Measurements from ENCODE around the gene DHRS7. TPM values are rescaled to one million over a fixed set of nuclear protein-coding genes. Genes with fewer than 3 reads are reported as not detected.
"Not testable (repeated sequence)": the region's sequence is repeated elsewhere in the genome, so short reads cannot be mapped to it uniquely, and the experiment has no call there.

Gene DHRS7
- total RNA-seq, 1 donor from 2014 or later = 77.0 TPM

- FAIRE-seq (no peak), DNase-seq (ENCODE audit: low spot score in 2 of 2) (no peak)
These were observed 11.2 kb downstream of the DHRS7 start for GRCh38 chr14:60153991-60154390.

- DNase-seq (ENCODE audit: low spot score in 2 of 2) (peak in 1 of 2 donors; percentile 33), FAIRE-seq (no peak)
These were observed 13.5 kb downstream of the DHRS7 start for GRCh38 chr14:60151715-60152114.

- FAIRE-seq (no peak), DNase-seq (ENCODE audit: low spot score in 2 of 2) (no peak)
These were observed 30.5 kb downstream of the DHRS7 start for GRCh38 chr14:60134702-60135101.

GRCh38 chr14:60133487-60133886 lies 31.7 kb downstream of the DHRS7 start:
- FAIRE-seq = no peak
- no peak for DNase-seq (ENCODE audit: low spot score in 2 of 2)

GRCh38 chr14:60125918-60126317 lies 39.3 kb downstream of the DHRS7 start:
- DNase-seq (ENCODE audit: low spot score in 2 of 2) (no peak), FAIRE-seq (no peak)

- FAIRE-seq (no peak), DNase-seq (ENCODE audit: low spot score in 2 of 2) (no peak)
These were observed 49.0 kb downstream of the DHRS7 start for GRCh38 chr14:60116181-60116580.

- DNase-seq (ENCODE audit: low spot score in 2 of 2) (no peak), FAIRE-seq (no peak)
These were observed 50.3 kb downstream of the DHRS7 start for GRCh38 chr14:60114881-60115280.

- no peak for DNase-seq (ENCODE audit: low spot score in 2 of 2)
- no peak for FAIRE-seq
These were observed 53.5 kb downstream of the DHRS7 start for GRCh38 chr14:60111732-60112131.

- FAIRE-seq (no peak), DNase-seq (ENCODE audit: low spot score in 2 of 2) (no peak)
These were observed 57.7 kb downstream of the DHRS7 start for GRCh38 chr14:60107477-60107876.

- DNase-seq (ENCODE audit: low spot score in 2 of 2) (peak in 1 of 2 donors; percentile 19), FAIRE-seq (no peak)
These were observed 58.9 kb downstream of the DHRS7 start for GRCh38 chr14:60106339-60106738.

- FAIRE-seq = no peak
These were observed 62.8 kb downstream of the DHRS7 start for GRCh38 chr14:60102389-60102788.

GRCh38 chr14:60101786-60102185 lies 63.4 kb downstream of the DHRS7 start:
- no peak for DNase-seq (ENCODE audit: low spot score in 2 of 2)
- FAIRE-seq = no peak

More at GRCh38 chr14:60102389-60102788, 62.8 kb downstream of the DHRS7 start:
- DNase-seq (ENCODE audit: low spot score in 2 of 2) = no peak

- DNase-seq (ENCODE audit: low spot score in 2 of 2); FAIRE-seq: not testable (repeated sequence)
These were observed 65.3 kb downstream of the DHRS7 start for GRCh38 chr14:60099855-60100254.

- no peak for DNase-seq (ENCODE audit: low spot score in 2 of 2)
- FAIRE-seq = no peak
These were observed 67.2 kb downstream of the DHRS7 start for GRCh38 chr14:60097974-60098373.

GRCh38 chr14:60095781-60096450 lies 69.3 kb downstream of the DHRS7 start:
- DNase-seq (ENCODE audit: low spot score in 2 of 2) (no peak), FAIRE-seq (no peak)

GRCh38 chr14:60095231-60095630 lies 70.0 kb downstream of the DHRS7 start:
- DNase-seq (ENCODE audit: low spot score in 2 of 2) (no peak), FAIRE-seq (no peak)

- FAIRE-seq (no peak), DNase-seq (ENCODE audit: low spot score in 2 of 2) (no peak)
These were observed 70.8 kb downstream of the DHRS7 start for GRCh38 chr14:60094306-60094897.

Other genes with a start within 250 kb of the DHRS7 start
- gene LRRC9, start 245.3 kb downstream of the DHRS7 start, total RNA-seq = 0.82 TPM
- gene PCNX4, start 73.5 kb downstream of the DHRS7 start, total RNA-seq = 98.6 TPM
- 67.3 TPM for gene PPM1A, start 83.8 kb upstream of the DHRS7 start, total RNA-seq

Measured in frontal cortex (tissue), 4 donors.